Measurements from ENCODE around the gene LRP6. TPM values are rescaled to one million over a fixed set of nuclear protein-coding genes. Genes with fewer than 3 reads are reported as not detected.
"Not testable (repeated sequence)": the region's sequence is repeated elsewhere in the genome, so short reads cannot be mapped to it uniquely, and the experiment has no call there.

LRP6 gene
- total RNA-seq, 2 experiments from 2014 or later, result 0.28 TPM; not detected in 1

GRCh38 chr12:12178559-12178958, 88.3 kb downstream of the LRP6 start:
- ATAC-seq, result no peak
- CTCF ChIA-PET, result no interaction called here
- peaks cover 81% of the 10 kb centered on the region for H3K27me3 Mint-ChIP-seq
- H3K36me3 Mint-ChIP-seq, result no peaks in the 10 kb centered on the region
- H3K4me1 Mint-ChIP-seq, result no peaks in the 10 kb centered on the region
- H3K27ac Mint-ChIP-seq, result no peak overlapping the region
- H3K4me3 Mint-ChIP-seq, result no peak overlapping the region
- no peak for DNase-seq
- H3K9me3 Mint-ChIP-seq (ENCODE audit: low read depth), result no peaks in the 10 kb centered on the region

GRCh38 chr12:12176402-12176801, 90.4 kb downstream of the LRP6 start:
- H3K4me1 Mint-ChIP-seq, result peaks cover 15% of the 10 kb centered on the region
- CTCF ChIA-PET, result interaction anchor here (0.5 to 0.7 kb wide), 2 partner anchors 69 to 481 kb away, joined by 3 to 4 read pairs; no protein-coding TSS in a partner anchor
- DNase-seq, result no peak
- H3K9me3 Mint-ChIP-seq (ENCODE audit: low read depth), result no peaks in the 10 kb centered on the region
- peaks cover 1% of the 10 kb centered on the region for H3K36me3 Mint-ChIP-seq
- H3K27me3 Mint-ChIP-seq, result peaks cover 85% of the 10 kb centered on the region
- no peak for ATAC-seq
- no peak overlapping the region for H3K27ac Mint-ChIP-seq
- H3K4me3 Mint-ChIP-seq, result no peak overlapping the region

- peaks cover 1% of the 10 kb centered on the region for H3K36me3 Mint-ChIP-seq
- DNase-seq, result peak; percentile 81
- CTCF ChIA-PET, result no interaction called here
- ATAC-seq, result peak; percentile 81
- peak overlapping the region; percentile 78 for H3K27ac Mint-ChIP-seq
- no peak overlapping the region for H3K4me3 Mint-ChIP-seq
- peaks cover 81% of the 10 kb centered on the region for H3K27me3 Mint-ChIP-seq
- H3K4me1 Mint-ChIP-seq, result peaks cover 17% of the 10 kb centered on the region
- H3K9me3 Mint-ChIP-seq (ENCODE audit: low read depth), result no peaks in the 10 kb centered on the region
Measured at GRCh38 chr12:12171991-12172511, 94.8 kb downstream of the LRP6 start.

- peaks cover 74% of the 10 kb centered on the region for H3K27me3 Mint-ChIP-seq
- no peak for ATAC-seq
Measured at GRCh38 chr12:12167847-12168246, 99.0 kb downstream of the LRP6 start.

GRCh38 chr12:12166751-12167150, 100.1 kb downstream of the LRP6 start:
- Mint-ChIP-seq H3K4me1 (peaks cover 6% of the 10 kb centered on the region), H3K27me3 (peaks cover 73% of the 10 kb centered on the region), H3K36me3 (no peaks in the 10 kb centered on the region), H3K27ac (no peak overlapping the region), H3K4me3 (no peak overlapping the region), H3K9me3 (ENCODE audit: low read depth) (no peaks in the 10 kb centered on the region)
- no peak for ATAC-seq
- no peak for DNase-seq
- CTCF ChIA-PET, result no interaction called here

More at GRCh38 chr12:12167847-12168246, 99.0 kb downstream of the LRP6 start:
- DNase-seq, result no peak
- peaks cover 15% of the 10 kb centered on the region for H3K4me1 Mint-ChIP-seq
- H3K36me3 Mint-ChIP-seq, result peaks cover 1% of the 10 kb centered on the region
- no peak overlapping the region for H3K27ac Mint-ChIP-seq
- CTCF ChIA-PET, result no interaction called here
- H3K9me3 Mint-ChIP-seq (ENCODE audit: low read depth), result no peaks in the 10 kb centered on the region
- H3K4me3 Mint-ChIP-seq, result no peak overlapping the region

GRCh38 chr12:12159988-12160387, 106.9 kb downstream of the LRP6 start:
- peaks cover 76% of the 10 kb centered on the region for H3K27me3 Mint-ChIP-seq
- H3K4me1 Mint-ChIP-seq, result no peaks in the 10 kb centered on the region
- ATAC-seq (no peak), DNase-seq (no peak)
- CTCF ChIA-PET, result interaction anchor here (0.6 to 1.4 kb wide), 2 partner anchors 29 to 144 kb away, joined by 3 to 4 read pairs; no protein-coding TSS in a partner anchor
- no peak overlapping the region for H3K27ac Mint-ChIP-seq
- H3K36me3 Mint-ChIP-seq, result no peaks in the 10 kb centered on the region
- H3K9me3 Mint-ChIP-seq (ENCODE audit: low read depth), result no peaks in the 10 kb centered on the region
- no peak overlapping the region for H3K4me3 Mint-ChIP-seq

GRCh38 chr12:12158858-12159257, 108.0 kb downstream of the LRP6 start:
- CTCF ChIA-PET, result no interaction called here
- Mint-ChIP-seq H3K9me3 (ENCODE audit: low read depth) (no peaks in the 10 kb centered on the region), H3K36me3 (no peaks in the 10 kb centered on the region), H3K27ac (no peak overlapping the region), H3K4me3 (no peak overlapping the region), H3K4me1 (no peaks in the 10 kb centered on the region), H3K27me3 (peaks cover 78% of the 10 kb centered on the region)
- ATAC-seq, result no peak
- no peak for DNase-seq

- H3K4me3 Mint-ChIP-seq, result no peak overlapping the region
- peaks cover 75% of the 10 kb centered on the region for H3K27me3 Mint-ChIP-seq
- no peaks in the 10 kb centered on the region for H3K36me3 Mint-ChIP-seq
- H3K9me3 Mint-ChIP-seq (ENCODE audit: low read depth), result no peaks in the 10 kb centered on the region
- CTCF ChIA-PET, result no interaction called here
- no peak for DNase-seq
- no peaks in the 10 kb centered on the region for H3K4me1 Mint-ChIP-seq
- H3K27ac Mint-ChIP-seq, result no peak overlapping the region
- no peak for ATAC-seq
Measured at GRCh38 chr12:12157424-12157823, 109.4 kb downstream of the LRP6 start.

- ATAC-seq, result no peak
- Mint-ChIP-seq H3K27me3 (peaks cover 70% of the 10 kb centered on the region), H3K27ac (no peak overlapping the region), H3K36me3 (no peaks in the 10 kb centered on the region), H3K4me3 (no peak overlapping the region), H3K9me3 (ENCODE audit: low read depth) (no peaks in the 10 kb centered on the region), H3K4me1 (no peaks in the 10 kb centered on the region)
- CTCF ChIA-PET, result no interaction called here
- DNase-seq, result no peak
Measured at GRCh38 chr12:12156828-12157227, 110.0 kb downstream of the LRP6 start.

GRCh38 chr12:12156116-12156515, 110.7 kb downstream of the LRP6 start:
- Mint-ChIP-seq H3K4me1 (no peaks in the 10 kb centered on the region), H3K27ac (no peak overlapping the region), H3K36me3 (no peaks in the 10 kb centered on the region), H3K27me3 (peaks cover 65% of the 10 kb centered on the region), H3K9me3 (ENCODE audit: low read depth) (no peaks in the 10 kb centered on the region), H3K4me3 (no peak overlapping the region)
- no peak for DNase-seq
- CTCF ChIA-PET, result no interaction called here
- no peak for ATAC-seq

- H3K27ac Mint-ChIP-seq, result no peak overlapping the region
- H3K27me3 Mint-ChIP-seq, result peaks cover 66% of the 10 kb centered on the region
- no peak for DNase-seq
- H3K9me3 Mint-ChIP-seq (ENCODE audit: low read depth), result no peaks in the 10 kb centered on the region
- no peaks in the 10 kb centered on the region for H3K4me1 Mint-ChIP-seq
- CTCF ChIA-PET, result interaction anchor here (0.6 kb wide), 1 partner anchor 23 kb away, joined by 3 read pairs; no protein-coding TSS in a partner anchor
- H3K36me3 Mint-ChIP-seq, result no peaks in the 10 kb centered on the region
- no peak for ATAC-seq
- H3K4me3 Mint-ChIP-seq, result no peak overlapping the region
Measured at GRCh38 chr12:12153596-12153995, 113.2 kb downstream of the LRP6 start.

- Mint-ChIP-seq H3K9me3 (ENCODE audit: low read depth) (no peaks in the 10 kb centered on the region), H3K27me3 (peaks cover 55% of the 10 kb centered on the region), H3K4me3 (no peak overlapping the region), H3K27ac (no peak overlapping the region), H3K4me1 (no peaks in the 10 kb centered on the region), H3K36me3 (no peaks in the 10 kb centered on the region)
- ATAC-seq (no peak), DNase-seq (no peak)
- CTCF ChIA-PET, result no interaction called here
Measured at GRCh38 chr12:12147111-12147510, 119.7 kb downstream of the LRP6 start.

GRCh38 chr12:12144531-12144930, 122.3 kb downstream of the LRP6 start:
- peaks cover 67% of the 10 kb centered on the region for H3K27me3 Mint-ChIP-seq
- H3K4me1 Mint-ChIP-seq; ATAC-seq; H3K27ac Mint-ChIP-seq; DNase-seq; H3K36me3 Mint-ChIP-seq; CTCF ChIA-PET; H3K9me3 Mint-ChIP-seq (ENCODE audit: low read depth); H3K4me3 Mint-ChIP-seq: not testable (repeated sequence)

- Mint-ChIP-seq H3K27me3 (peaks cover 66% of the 10 kb centered on the region), H3K27ac (no peak overlapping the region)
- DNase-seq, result no peak
Measured at GRCh38 chr12:12141000-12141399, 125.8 kb downstream of the LRP6 start.

More at GRCh38 chr12:12141000-12141399, 125.8 kb downstream of the LRP6 start:
- no peak overlapping the region for H3K4me3 Mint-ChIP-seq
- no peaks in the 10 kb centered on the region for H3K9me3 Mint-ChIP-seq (ENCODE audit: low read depth)
- CTCF ChIA-PET, result no interaction called here
- no peaks in the 10 kb centered on the region for H3K4me1 Mint-ChIP-seq
- no peaks in the 10 kb centered on the region for H3K36me3 Mint-ChIP-seq
- ATAC-seq, result no peak
